Parathyroid adenoma (tissue), 2 donors: Measurements from ENCODE around the gene KIF17.

Experiments used
- H2AFZ ChIP-seq: fragments of 300-600 bp; sonication (generic); one replicate; pipeline ENCODE4 v1.7.0; 2017; ENCODE audit warnings: antibody characterized with exemption, mild to moderate bottlenecking
- H3K27ac ChIP-seq: fragments of 300-600 bp; sonication (generic); one replicate; pipeline ENCODE4 v1.7.0; 2017
- H3K27me3 ChIP-seq: fragments of 300-600 bp; sonication (generic); one replicate; pipeline ENCODE4 v1.7.0; 2017; ENCODE audit warnings: low read length; ENCODE audit not compliant: control insufficient read depth, insufficient read depth
- H3K36me3 ChIP-seq: fragments of 300-600 bp; sonication (generic); one replicate; pipeline ENCODE4 v1.7.0; 2017; ENCODE audit warnings: low read length; ENCODE audit not compliant: control insufficient read depth, insufficient read depth
- H3K4me1 ChIP-seq: fragments of 300-600 bp; sonication (generic); one replicate; pipeline ENCODE4 v1.7.0; 2017; ENCODE audit warnings: control low read depth
- H3K4me2 ChIP-seq: fragments of 300-600 bp; sonication (generic); one replicate; pipeline ENCODE4 v1.7.0; 2017; ENCODE audit warnings: low read length
- H3K4me3 ChIP-seq: fragments of 300-600 bp; sonication (generic); one replicate; pipeline ENCODE4 v1.7.0; 2017; ENCODE audit warnings: low read depth, low read length
- H3K79me2 ChIP-seq: fragments of 300-600 bp; sonication (generic); one replicate; pipeline ENCODE4 v1.7.0; 2017; ENCODE audit warnings: control low read depth
- H3K9ac ChIP-seq: fragments of 300-600 bp; sonication (generic); one replicate; pipeline ENCODE4 v1.7.0; 2017; ENCODE audit warnings: mild to moderate bottlenecking
- H3K9me3 ChIP-seq: fragments of 300-600 bp; sonication (generic); one replicate; pipeline ENCODE4 v1.7.0; 2017; ENCODE audit warnings: low read length; ENCODE audit not compliant: control insufficient read depth
- CTCF ChIP-seq: fragments of 300-600 bp; sonication (generic); IDR thresholded peaks from one replicate; pipeline ENCODE4 v1.7.0; 2017; ENCODE audit warnings: antibody characterized with exemption, mild to moderate bottlenecking
- donor health status: primary hyperparathyroidism.

Gene KIF17

GRCh38 chr1:20685099-20685662 lies 32.6 kb downstream of the KIF17 start:
- H3K27ac ChIP-seq = peak overlapping the region; percentile 64
- H3K4me2 ChIP-seq = peak overlapping the region; percentile 44

GRCh38 chr1:20684651-20685050 lies 33.2 kb downstream of the KIF17 start:
- peak overlapping the region; percentile 64 for H3K27ac ChIP-seq
- H3K4me1 ChIP-seq = no peaks in the 10 kb centered on the region
- no peak overlapping the region for H2AFZ ChIP-seq
- H3K79me2 ChIP-seq = no peaks in the 10 kb centered on the region
- H3K4me2 ChIP-seq = peak overlapping the region; percentile 44
- no peak overlapping the region for H3K9ac ChIP-seq
- H3K27me3 ChIP-seq = no peaks in the 10 kb centered on the region
- H3K9me3 ChIP-seq = no peaks in the 10 kb centered on the region
- no peak for TF ChIP-seq CTCF
- no peaks in the 10 kb centered on the region for H3K36me3 ChIP-seq
- peak overlapping the region; percentile 12 for H3K4me3 ChIP-seq

More at GRCh38 chr1:20685099-20685662, 32.6 kb downstream of the KIF17 start:
- Histone ChIP-seq H3K9me3 (no peaks in the 10 kb centered on the region), H2AFZ (no peak overlapping the region), H3K36me3 (no peaks in the 10 kb centered on the region), H3K9ac (no peak overlapping the region), H3K4me3 (peak overlapping the region; percentile 12), H3K4me1 (no peaks in the 10 kb centered on the region), H3K79me2 (no peaks in the 10 kb centered on the region), H3K27me3 (no peaks in the 10 kb centered on the region)
- TF ChIP-seq CTCF = no peak

GRCh38 chr1:20684050-20684620 lies 33.7 kb downstream of the KIF17 start:
- no peaks in the 10 kb centered on the region for H3K9me3 ChIP-seq
- no peaks in the 10 kb centered on the region for H3K4me1 ChIP-seq
- H3K9ac ChIP-seq = no peak overlapping the region
- peak overlapping the region; percentile 64 for H3K27ac ChIP-seq
- TF ChIP-seq CTCF = no peak
- no peaks in the 10 kb centered on the region for H3K36me3 ChIP-seq
- H3K4me2 ChIP-seq = no peak overlapping the region
- H3K27me3 ChIP-seq = no peaks in the 10 kb centered on the region
- H3K4me3 ChIP-seq = no peak overlapping the region
- H3K79me2 ChIP-seq = no peaks in the 10 kb centered on the region
- no peak overlapping the region for H2AFZ ChIP-seq

GRCh38 chr1:20683614-20684013 lies 34.2 kb downstream of the KIF17 start:
- H3K79me2 ChIP-seq = no peaks in the 10 kb centered on the region
- H3K36me3 ChIP-seq = no peaks in the 10 kb centered on the region
- H3K4me3 ChIP-seq = no peak overlapping the region
- H2AFZ ChIP-seq = no peak overlapping the region
- no peaks in the 10 kb centered on the region for H3K27me3 ChIP-seq
- no peak overlapping the region for H3K9ac ChIP-seq
- no peak for TF ChIP-seq CTCF
- no peak overlapping the region for H3K27ac ChIP-seq
- H3K4me1 ChIP-seq = no peaks in the 10 kb centered on the region
- H3K4me2 ChIP-seq = no peak overlapping the region
- no peaks in the 10 kb centered on the region for H3K9me3 ChIP-seq
